Measurements from ENCODE around the gene GAPDHS.

Gene GAPDHS

GRCh38 chr19:35497406-35497805, 35.9 kb upstream of the GAPDHS start:
- Histone ChIP-seq H3K4me3 (ENCODE audit: low read length) (no peak overlapping the region), H3K27ac (ENCODE audit: low read length) (no peak overlapping the region), H3K4me1 (ENCODE audit: control insufficient read depth, insufficient read depth, low read length) (peaks cover 2% of the 10 kb centered on the region; the same call in 1 of the 2 replicates), H3K27me3 (ENCODE audit: control insufficient read depth, insufficient read depth, low read length) (no peaks in the 10 kb centered on the region), H3K9me3 (ENCODE audit: control insufficient read depth, insufficient read depth, low read length) (no peaks in the 10 kb centered on the region), H3K36me3 (ENCODE audit: control insufficient read depth, insufficient read depth, low read length) (peaks cover 26% of the 10 kb centered on the region)
- no CpG with 5 or more reads among the region's 14 CpGs for WGBS (ENCODE audit: insufficient coverage, insufficient read length)
- no peak for DNase-seq (ENCODE audit: low read depth, low spot score)

- Histone ChIP-seq H3K36me3 (ENCODE audit: control insufficient read depth, insufficient read depth, low read length) (peaks cover 29% of the 10 kb centered on the region), H3K27me3 (ENCODE audit: control insufficient read depth, insufficient read depth, low read length) (no peaks in the 10 kb centered on the region), H3K9me3 (ENCODE audit: control insufficient read depth, insufficient read depth, low read length) (no peaks in the 10 kb centered on the region), H3K4me1 (ENCODE audit: control insufficient read depth, insufficient read depth, low read length) (peaks cover 2% of the 10 kb centered on the region; the same call in 1 of the 2 replicates), H3K27ac (ENCODE audit: low read length) (no peak overlapping the region), H3K4me3 (ENCODE audit: low read length) (no peak overlapping the region)
- WGBS (ENCODE audit: insufficient coverage, insufficient read length) = no CpG with 5 or more reads among the region's 3 CpGs
- DNase-seq (ENCODE audit: low read depth, low spot score) = no peak
These were observed 35.0 kb upstream of the GAPDHS start for GRCh38 chr19:35498220-35498619.

- Histone ChIP-seq H3K27me3 (ENCODE audit: control insufficient read depth, insufficient read depth, low read length) (no peaks in the 10 kb centered on the region), H3K9me3 (ENCODE audit: control insufficient read depth, insufficient read depth, low read length) (no peaks in the 10 kb centered on the region), H3K4me1 (ENCODE audit: control insufficient read depth, insufficient read depth, low read length) (peaks cover 2% of the 10 kb centered on the region; the same call in 1 of the 2 replicates), H3K36me3 (ENCODE audit: control insufficient read depth, insufficient read depth, low read length) (peaks cover 33% of the 10 kb centered on the region), H3K27ac (ENCODE audit: low read length) (no peak overlapping the region), H3K4me3 (ENCODE audit: low read length) (no peak overlapping the region)
- WGBS (ENCODE audit: insufficient coverage, insufficient read length) = no CpG with 5 or more reads among the region's 9 CpGs
- DNase-seq (ENCODE audit: low read depth, low spot score) = no peak
These were observed 34.2 kb upstream of the GAPDHS start for GRCh38 chr19:35498984-35499527.

- peaks cover 40% of the 10 kb centered on the region for H3K36me3 ChIP-seq (ENCODE audit: control insufficient read depth, insufficient read depth, low read length)
- H3K4me3 ChIP-seq (ENCODE audit: low read length) = no peak overlapping the region
- no peaks in the 10 kb centered on the region for H3K27me3 ChIP-seq (ENCODE audit: control insufficient read depth, insufficient read depth, low read length)
- DNase-seq (ENCODE audit: low read depth, low spot score) = no peak
- H3K4me1 ChIP-seq (ENCODE audit: control insufficient read depth, insufficient read depth, low read length) = no peaks in the 10 kb centered on the region
- no CpG with 5 or more reads among the region's 10 CpGs for WGBS (ENCODE audit: insufficient coverage, insufficient read length)
- H3K9me3 ChIP-seq (ENCODE audit: control insufficient read depth, insufficient read depth, low read length) = no peaks in the 10 kb centered on the region
- no peak overlapping the region for H3K27ac ChIP-seq (ENCODE audit: low read length)
These were observed 32.6 kb upstream of the GAPDHS start for GRCh38 chr19:35500611-35501010.

GRCh38 chr19:35501684-35502083, 31.6 kb upstream of the GAPDHS start:
- Histone ChIP-seq H3K4me3 (ENCODE audit: low read length) (no peak overlapping the region), H3K9me3 (ENCODE audit: control insufficient read depth, insufficient read depth, low read length) (no peaks in the 10 kb centered on the region), H3K4me1 (ENCODE audit: control insufficient read depth, insufficient read depth, low read length) (no peaks in the 10 kb centered on the region), H3K27ac (ENCODE audit: low read length) (no peak overlapping the region), H3K27me3 (ENCODE audit: control insufficient read depth, insufficient read depth, low read length) (no peaks in the 10 kb centered on the region), H3K36me3 (ENCODE audit: control insufficient read depth, insufficient read depth, low read length) (peaks cover 46% of the 10 kb centered on the region)
- no CpG with 5 or more reads among the region's 15 CpGs for WGBS (ENCODE audit: insufficient coverage, insufficient read length)
- no peak for DNase-seq (ENCODE audit: low read depth, low spot score)

- no peaks in the 10 kb centered on the region for H3K27me3 ChIP-seq (ENCODE audit: control insufficient read depth, insufficient read depth, low read length)
- no peaks in the 10 kb centered on the region for H3K9me3 ChIP-seq (ENCODE audit: control insufficient read depth, insufficient read depth, low read length)
- no peak overlapping the region for H3K27ac ChIP-seq (ENCODE audit: low read length)
- no peak overlapping the region for H3K4me3 ChIP-seq (ENCODE audit: low read length)
- no peaks in the 10 kb centered on the region for H3K4me1 ChIP-seq (ENCODE audit: control insufficient read depth, insufficient read depth, low read length)
- no CpG with 5 or more reads among the region's 4 CpGs for WGBS (ENCODE audit: insufficient coverage, insufficient read length)
- DNase-seq (ENCODE audit: low read depth, low spot score) = no peak
- H3K36me3 ChIP-seq (ENCODE audit: control insufficient read depth, insufficient read depth, low read length) = peaks cover 46% of the 10 kb centered on the region
These were observed 30.5 kb upstream of the GAPDHS start for GRCh38 chr19:35502751-35503150.

GRCh38 chr19:35506011-35506410, 27.2 kb upstream of the GAPDHS start:
- DNase-seq (ENCODE audit: low read depth, low spot score) = no peak
- Histone ChIP-seq H3K36me3 (ENCODE audit: control insufficient read depth, insufficient read depth, low read length) (peaks cover 25% of the 10 kb centered on the region), H3K4me3 (ENCODE audit: low read length) (no peak overlapping the region), H3K27me3 (ENCODE audit: control insufficient read depth, insufficient read depth, low read length) (no peaks in the 10 kb centered on the region), H3K27ac (ENCODE audit: low read length) (no peak overlapping the region), H3K9me3 (ENCODE audit: control insufficient read depth, insufficient read depth, low read length) (no peaks in the 10 kb centered on the region), H3K4me1 (ENCODE audit: control insufficient read depth, insufficient read depth, low read length) (peaks cover 5% of the 10 kb centered on the region; the same call in 1 of the 2 replicates)
- no CpG with 5 or more reads among the region's 7 CpGs for WGBS (ENCODE audit: insufficient coverage, insufficient read length)

- WGBS (ENCODE audit: insufficient coverage, insufficient read length) = no CpG with 5 or more reads among the region's 11 CpGs
- Histone ChIP-seq H3K4me3 (ENCODE audit: low read length) (no peak overlapping the region), H3K9me3 (ENCODE audit: control insufficient read depth, insufficient read depth, low read length) (no peaks in the 10 kb centered on the region), H3K36me3 (ENCODE audit: control insufficient read depth, insufficient read depth, low read length) (peaks cover 19% of the 10 kb centered on the region), H3K4me1 (ENCODE audit: control insufficient read depth, insufficient read depth, low read length) (peaks cover 5% of the 10 kb centered on the region; the same call in 1 of the 2 replicates), H3K27ac (ENCODE audit: low read length) (no peak overlapping the region), H3K27me3 (ENCODE audit: control insufficient read depth, insufficient read depth, low read length) (no peaks in the 10 kb centered on the region)
- no peak for DNase-seq (ENCODE audit: low read depth, low spot score)
These were observed 25.7 kb upstream of the GAPDHS start for GRCh38 chr19:35507561-35507960.

- no peak overlapping the region for H3K4me3 ChIP-seq (ENCODE audit: low read length)
- H3K9me3 ChIP-seq (ENCODE audit: control insufficient read depth, insufficient read depth, low read length) = no peaks in the 10 kb centered on the region
- H3K27ac ChIP-seq (ENCODE audit: low read length) = no peak overlapping the region
- no peaks in the 10 kb centered on the region for H3K27me3 ChIP-seq (ENCODE audit: control insufficient read depth, insufficient read depth, low read length)
- peaks cover 17% of the 10 kb centered on the region for H3K36me3 ChIP-seq (ENCODE audit: control insufficient read depth, insufficient read depth, low read length)
- no CpG with 5 or more reads among the region's 3 CpGs for WGBS (ENCODE audit: insufficient coverage, insufficient read length)
- H3K4me1 ChIP-seq (ENCODE audit: control insufficient read depth, insufficient read depth, low read length) = peaks cover 5% of the 10 kb centered on the region; the same call in 1 of the 2 replicates
- no peak for DNase-seq (ENCODE audit: low read depth, low spot score)
These were observed 25.1 kb upstream of the GAPDHS start for GRCh38 chr19:35508129-35508528.

- peaks cover 13% of the 10 kb centered on the region for H3K36me3 ChIP-seq (ENCODE audit: control insufficient read depth, insufficient read depth, low read length)
- H3K9me3 ChIP-seq (ENCODE audit: control insufficient read depth, insufficient read depth, low read length) = no peaks in the 10 kb centered on the region
- H3K4me3 ChIP-seq (ENCODE audit: low read length) = peak overlapping the region; percentile 96; the same call in 1 of the 2 replicates
- no peak for DNase-seq (ENCODE audit: low read depth, low spot score)
- no peaks in the 10 kb centered on the region for H3K27me3 ChIP-seq (ENCODE audit: control insufficient read depth, insufficient read depth, low read length)
- peaks cover 8% of the 10 kb centered on the region; the same call in 1 of the 2 replicates for H3K4me1 ChIP-seq (ENCODE audit: control insufficient read depth, insufficient read depth, low read length)
- no peak overlapping the region for H3K27ac ChIP-seq (ENCODE audit: low read length)
- no CpG with 5 or more reads among the region's 12 CpGs for WGBS (ENCODE audit: insufficient coverage, insufficient read length)
These were observed 24.1 kb upstream of the GAPDHS start for GRCh38 chr19:35509018-35509652.
